OCI-LY1 (cell line): ENCODE measurements around the gene STAT5A.

ENCODE experiments used
- H2AFZ ChIP-seq: fragments of 200-600 bp; sonication (generic), shearing (Covaris generic); 2 replicates; pipeline ENCODE4 v1.6.0; 2014; ENCODE audit warnings: antibody characterized with exemption, mild to moderate bottlenecking, low read length
- H3F3A ChIP-seq: fragments of 200-600 bp; sonication (generic), shearing (Covaris generic); 2 replicates; pipeline ENCODE4 v1.6.0; 2014; ENCODE audit warnings: mild to moderate bottlenecking, antibody characterized with exemption, low read length, moderate library complexity; ENCODE audit not compliant: insufficient read depth
- H3K27ac ChIP-seq: fragments of 200-600 bp; sonication (generic); 2 replicates; pipeline ENCODE4 v1.5.1; 2014; ENCODE audit warnings: low read length, mixed run types, mild to moderate bottlenecking, low read depth; ENCODE audit not compliant: poor library complexity, severe bottlenecking
- H3K27me3 ChIP-seq: fragments of 200-600 bp; sonication (generic); 2 replicates; pipeline ENCODE4 v1.6.0; 2014; ENCODE audit warnings: antibody characterized with exemption, mild to moderate bottlenecking, low read length, moderate library complexity; ENCODE audit not compliant: insufficient read depth
- H3K36me3 ChIP-seq: fragments of 200-600 bp; sonication (generic); 2 replicates; pipeline ENCODE4 v1.6.1; 2014; ENCODE audit warnings: mild to moderate bottlenecking, antibody characterized with exemption, low read length, moderate library complexity, mixed read lengths; ENCODE audit not compliant: insufficient read depth
- H3K4me1 ChIP-seq: fragments of 200-600 bp; sonication (generic); 2 replicates; pipeline ENCODE4 v1.5.1; 2014; ENCODE audit warnings: mild to moderate bottlenecking, low read length, moderate library complexity; ENCODE audit not compliant: insufficient read depth, severe bottlenecking
- H3K4me2 ChIP-seq: fragments of 200-600 bp; sonication (generic), shearing (Covaris generic); 2 replicates; pipeline ENCODE4 v1.6.1; 2014; ENCODE audit warnings: low read length
- H3K4me3 ChIP-seq: fragments of 200-600 bp; sonication (generic); 2 replicates; pipeline ENCODE4 v1.5.1; 2014; ENCODE audit warnings: low read length, low read depth, mild to moderate bottlenecking, mixed read lengths; ENCODE audit not compliant: poor library complexity, severe bottlenecking
- H3K79me2 ChIP-seq: fragments of 200-600 bp; shearing (Covaris generic); 2 replicates; pipeline ENCODE4 v1.6.1; 2016; ENCODE audit warnings: mixed run types, low read length, mixed read lengths; ENCODE audit not compliant: insufficient read depth
- H3K9ac ChIP-seq: fragments of 200-600 bp; sonication (generic), shearing (Covaris generic); 2 replicates; pipeline ENCODE4 v1.6.1; 2014; ENCODE audit warnings: mild to moderate bottlenecking, low read length, mixed read lengths
- H3K9me2 ChIP-seq: fragments of 200-600 bp; sonication (generic), shearing (Covaris generic); 2 replicates; pipeline ENCODE4 v1.6.1; 2014; ENCODE audit warnings: low read depth, mild to moderate bottlenecking, low read length, mixed read lengths
- H3K9me3 ChIP-seq: fragments of 200-600 bp; shearing (Covaris generic); 2 replicates; pipeline ENCODE4 v1.6.1; 2014; ENCODE audit warnings: low read length, mixed read lengths
- H4K20me1 ChIP-seq: fragments of 200-600 bp; sonication (generic), shearing (Covaris generic); 2 replicates; pipeline ENCODE4 v1.6.0; 2016; ENCODE audit warnings: mild to moderate bottlenecking, low read length; ENCODE audit not compliant: insufficient read depth
- EZH2 ChIP-seq: fragments of 200-600 bp; sonication (generic), shearing (Covaris generic); IDR thresholded peaks from 2 replicates; pipeline ENCODE4 v1.8.0; 2017; ENCODE audit warnings: borderline replicate concordance, mixed run types, mild to moderate bottlenecking, antibody characterized with exemption, low read length, moderate library complexity, mixed read lengths
- TF ChIP-seq, protein P1 (sequence below): fragments of 200-600 bp; sonication (generic), shearing (Covaris generic); IDR thresholded peaks from 2 replicates; pipeline ENCODE4 v1.5.1; 2017; ENCODE audit warnings: mild to moderate bottlenecking, antibody characterized with exemption, low read length, moderate library complexity, mixed read lengths

The STAT5A gene

DNA sequence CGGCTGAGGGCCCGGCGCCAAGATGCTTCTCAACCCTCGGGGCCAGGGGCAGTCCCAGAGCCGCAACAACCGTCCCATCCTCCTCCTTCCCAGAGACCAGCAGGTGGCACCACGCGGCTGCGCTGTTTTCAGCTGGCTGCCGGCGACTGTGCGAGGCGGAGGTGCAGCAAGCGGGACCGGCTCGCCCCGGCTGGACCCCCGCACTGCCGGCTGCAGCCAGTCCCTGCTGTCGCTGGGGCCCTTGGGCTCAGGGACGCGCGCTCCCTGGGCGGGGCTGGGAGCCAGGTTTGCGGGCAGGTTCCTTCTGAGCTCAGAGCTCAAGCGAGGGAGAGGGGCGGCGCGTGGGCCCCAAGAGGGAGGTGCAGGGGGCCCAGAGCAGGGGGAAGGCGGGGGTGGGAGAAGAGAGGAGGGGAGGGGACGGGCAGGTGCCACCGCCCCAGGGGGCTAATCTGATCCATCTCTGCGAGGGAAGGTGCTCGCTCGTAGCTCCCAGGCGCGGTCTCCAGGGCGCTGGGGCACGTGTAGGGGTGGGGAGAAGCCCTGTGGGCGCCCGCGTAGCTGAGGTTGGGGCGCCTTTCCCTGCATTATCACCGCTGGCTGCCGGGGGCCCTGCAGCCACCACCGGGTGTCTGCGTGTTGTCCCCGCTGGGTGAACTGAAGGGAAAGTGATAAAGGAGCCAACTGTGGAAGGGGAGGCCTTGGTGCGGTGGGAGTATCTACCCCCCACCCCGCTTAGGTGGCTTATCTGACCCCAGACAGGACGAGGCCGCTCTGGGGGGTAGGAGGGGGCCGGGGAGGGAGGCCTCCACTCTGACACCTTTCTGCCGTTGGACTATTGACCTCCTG, 24.2 kb downstream of the STAT5A start:
- H3K4me3 ChIP-seq = peak overlapping the region; percentile 45
- H3K27me3 ChIP-seq = no peaks in the 10 kb centered on the region
- H3K4me2 ChIP-seq = peak overlapping the region; percentile 67
- H3F3A ChIP-seq = no peaks in the 10 kb centered on the region
- H3K9me2 ChIP-seq = no peaks in the 10 kb centered on the region
- no peak for TF ChIP-seq EZH2
- TF ChIP-seq, protein P1, sequence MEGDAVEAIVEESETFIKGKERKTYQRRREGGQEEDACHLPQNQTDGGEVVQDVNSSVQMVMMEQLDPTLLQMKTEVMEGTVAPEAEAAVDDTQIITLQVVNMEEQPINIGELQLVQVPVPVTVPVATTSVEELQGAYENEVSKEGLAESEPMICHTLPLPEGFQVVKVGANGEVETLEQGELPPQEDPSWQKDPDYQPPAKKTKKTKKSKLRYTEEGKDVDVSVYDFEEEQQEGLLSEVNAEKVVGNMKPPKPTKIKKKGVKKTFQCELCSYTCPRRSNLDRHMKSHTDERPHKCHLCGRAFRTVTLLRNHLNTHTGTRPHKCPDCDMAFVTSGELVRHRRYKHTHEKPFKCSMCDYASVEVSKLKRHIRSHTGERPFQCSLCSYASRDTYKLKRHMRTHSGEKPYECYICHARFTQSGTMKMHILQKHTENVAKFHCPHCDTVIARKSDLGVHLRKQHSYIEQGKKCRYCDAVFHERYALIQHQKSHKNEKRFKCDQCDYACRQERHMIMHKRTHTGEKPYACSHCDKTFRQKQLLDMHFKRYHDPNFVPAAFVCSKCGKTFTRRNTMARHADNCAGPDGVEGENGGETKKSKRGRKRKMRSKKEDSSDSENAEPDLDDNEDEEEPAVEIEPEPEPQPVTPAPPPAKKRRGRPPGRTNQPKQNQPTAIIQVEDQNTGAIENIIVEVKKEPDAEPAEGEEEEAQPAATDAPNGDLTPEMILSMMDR = peak; percentile 68
- no peaks in the 10 kb centered on the region for H3K9me3 ChIP-seq
- H2AFZ ChIP-seq = no peak overlapping the region
- H4K20me1 ChIP-seq = no peaks in the 10 kb centered on the region
- no peak overlapping the region for H3K27ac ChIP-seq
- H3K4me1 ChIP-seq = peaks cover 19% of the 10 kb centered on the region
- H3K9ac ChIP-seq = no peak overlapping the region; the same call in 1 of the 2 replicates
- no peaks in the 10 kb centered on the region for H3K36me3 ChIP-seq
- H3K79me2 ChIP-seq = no peaks in the 10 kb centered on the region

DNA sequence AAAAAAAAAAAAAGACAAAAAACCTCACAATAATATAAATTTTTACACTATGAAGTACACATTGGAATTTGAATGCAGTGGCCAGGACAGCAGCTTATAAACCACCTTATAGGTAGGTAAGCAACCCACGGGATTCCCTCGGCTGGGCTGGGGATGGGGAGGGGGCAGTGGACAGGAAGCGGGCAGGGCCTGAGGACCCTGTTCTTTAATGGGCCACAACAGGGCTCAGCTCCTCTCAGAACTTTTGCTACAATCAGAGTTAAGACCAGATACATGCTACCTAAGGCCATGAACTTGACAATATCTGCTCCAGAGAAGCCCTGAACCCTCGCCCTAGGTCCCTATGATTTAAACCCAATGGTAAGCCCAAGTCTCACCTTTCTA, 25.1 kb downstream of the STAT5A start:
- H3K9ac ChIP-seq = no peak overlapping the region
- no peaks in the 10 kb centered on the region for H4K20me1 ChIP-seq
- H3K4me1 ChIP-seq = peaks cover 19% of the 10 kb centered on the region
- no peak overlapping the region for H3K27ac ChIP-seq
- H3K36me3 ChIP-seq = no peaks in the 10 kb centered on the region
- no peaks in the 10 kb centered on the region for H3K9me3 ChIP-seq
- no peak overlapping the region for H3K4me3 ChIP-seq
- no peak overlapping the region for H3K4me2 ChIP-seq
- H2AFZ ChIP-seq = no peak overlapping the region
- no peaks in the 10 kb centered on the region for H3F3A ChIP-seq
- H3K27me3 ChIP-seq = no peaks in the 10 kb centered on the region
- no peaks in the 10 kb centered on the region for H3K79me2 ChIP-seq
- TF ChIP-seq EZH2 = no peak
- TF ChIP-seq, protein P1 = no peak
- no peaks in the 10 kb centered on the region for H3K9me2 ChIP-seq

GRCh38 chr17:42313773-42314566, 25.7 kb downstream of the STAT5A start:
- Histone ChIP-seq H3K27ac (no peak overlapping the region), H3K27me3 (no peaks in the 10 kb centered on the region), H3K4me2 (no peak overlapping the region), H3K9me3 (no peaks in the 10 kb centered on the region), H3K36me3 (no peaks in the 10 kb centered on the region), H3F3A (no peaks in the 10 kb centered on the region), H3K9ac (no peak overlapping the region), H3K79me2 (no peaks in the 10 kb centered on the region), H3K9me2 (no peaks in the 10 kb centered on the region), H3K4me1 (peaks cover 19% of the 10 kb centered on the region), H2AFZ (no peak overlapping the region), H3K4me3 (no peak overlapping the region), H4K20me1 (no peaks in the 10 kb centered on the region)
- TF ChIP-seq, protein P1 = no peak
- TF ChIP-seq EZH2 = no peak
